Measurements from ENCODE around the gene PSEN2.

GRCh38 chr1:226903819-226904716 is 33.7 kb downstream of the PSEN2 start:
- no peak for TF ChIP-seq CTCF (IDR thresholded peaks at IDR 0.05)
- TF ChIP-seq EZH2 (IDR thresholded peaks at IDR 0.05; ENCODE audit: borderline replicate concordance, insufficient read depth, low read depth, low read length, poor library complexity, severe bottlenecking), result no peak

Data from B cell (primary cell).